NCI-H526 treated with DMSO at 0.1 percent for 48 hours (cell line): ENCODE measurements around the gene HENMT1.
"Not testable (repeated sequence)": the region's sequence is repeated elsewhere in the genome, so short reads cannot be mapped to it uniquely, and the experiment has no call there.

Source experiments
- DNase-seq: peaks from one replicate; lab custom pipeline; 2025; lab: John Stamatoyannopoulos, UW

Gene HENMT1

GRCh38 chr1:108671143-108671542 lies 10.2 kb upstream of the HENMT1 start:
- no peak for DNase-seq

- DNase-seq: no peak
Measured at GRCh38 chr1:108670131-108670773, 9.4 kb upstream of the HENMT1 start.

- no peak for DNase-seq
Measured at GRCh38 chr1:108669679-108670078, 8.8 kb upstream of the HENMT1 start.

- no peak for DNase-seq
Measured at GRCh38 chr1:108668777-108669176, 7.9 kb upstream of the HENMT1 start.

DNA sequence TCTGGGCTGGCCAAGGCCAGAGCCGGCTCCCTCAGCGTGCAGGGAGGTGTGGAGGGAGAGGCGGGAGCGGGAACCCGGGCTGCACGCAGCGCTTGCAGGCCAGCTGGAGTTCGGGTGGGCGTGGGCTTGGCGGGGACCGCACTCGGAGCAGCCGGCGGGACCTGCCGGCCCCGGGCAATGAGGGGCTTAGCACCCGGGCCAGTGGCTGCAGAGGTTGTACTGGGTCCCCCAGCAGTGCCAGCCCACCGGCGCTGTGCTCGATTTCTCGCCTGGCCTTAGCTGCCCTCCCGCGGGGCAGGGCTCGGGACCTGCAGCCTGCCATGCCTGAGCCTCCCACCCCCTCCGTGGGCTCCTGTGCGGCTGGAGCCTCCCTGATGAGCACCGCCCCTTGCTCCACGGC lies 6.5 kb upstream of the HENMT1 start:
- DNase-seq: not testable (repeated sequence)

GRCh38 chr1:108665771-108666170 lies 4.9 kb upstream of the HENMT1 start:
- no peak for DNase-seq

GRCh38 chr1:108665067-108665466 lies 4.2 kb upstream of the HENMT1 start:
- DNase-seq: no peak

DNA sequence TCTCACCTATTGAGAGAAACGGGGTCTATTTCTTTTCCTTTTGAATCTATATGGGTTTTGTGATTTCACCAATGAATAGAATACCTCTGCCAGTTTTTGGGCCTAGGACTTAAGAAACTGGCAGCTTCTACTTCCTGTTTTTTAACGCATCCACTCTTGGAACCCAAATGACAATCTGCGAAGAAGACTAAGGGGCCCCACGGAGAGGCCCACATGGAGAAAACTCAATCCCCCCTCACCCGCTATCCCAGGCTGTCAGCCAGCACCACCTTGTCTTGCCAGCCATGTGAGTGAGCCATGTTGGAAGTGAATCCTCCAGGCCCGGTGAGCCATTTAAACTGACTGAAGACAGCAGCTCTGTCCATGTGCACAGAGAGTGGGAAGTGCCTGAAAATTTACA lies 3.6 kb upstream of the HENMT1 start:
- no peak for DNase-seq

- DNase-seq: no peak
Measured at GRCh38 chr1:108663074-108663473, 2.2 kb upstream of the HENMT1 start.

GRCh38 chr1:108657356-108658080 lies 3.4 kb downstream of the HENMT1 start:
- DNase-seq: no peak

- DNase-seq: no peak
Measured at GRCh38 chr1:108653431-108654105, 7.3 kb downstream of the HENMT1 start.

- DNase-seq: no peak
Measured at GRCh38 chr1:108646648-108647269, 14.1 kb downstream of the HENMT1 start.

DNA sequence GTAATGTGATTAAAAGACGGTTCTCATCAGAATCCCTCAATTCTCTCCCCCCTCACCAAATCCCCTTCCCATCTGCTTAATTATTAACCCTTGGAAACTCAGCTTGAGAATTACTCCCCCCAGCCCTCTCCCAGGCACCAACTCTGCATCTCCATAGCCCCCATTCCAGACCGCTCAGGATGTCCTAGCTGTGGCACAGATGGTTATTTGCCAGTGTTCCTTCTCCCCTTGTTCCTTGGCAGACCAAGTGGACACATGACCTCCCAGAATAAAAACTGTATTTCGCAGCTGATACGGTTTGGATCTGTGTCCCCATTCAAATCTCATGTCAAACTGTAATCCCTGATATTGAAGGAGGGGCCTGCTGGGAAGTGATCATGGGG lies 14.6 kb downstream of the HENMT1 start:
- no peak for DNase-seq

- no peak for DNase-seq
Measured at GRCh38 chr1:108645564-108646184, 15.2 kb downstream of the HENMT1 start.

- DNase-seq: no peak
Measured at GRCh38 chr1:108644984-108645383, 15.9 kb downstream of the HENMT1 start.

DNA sequence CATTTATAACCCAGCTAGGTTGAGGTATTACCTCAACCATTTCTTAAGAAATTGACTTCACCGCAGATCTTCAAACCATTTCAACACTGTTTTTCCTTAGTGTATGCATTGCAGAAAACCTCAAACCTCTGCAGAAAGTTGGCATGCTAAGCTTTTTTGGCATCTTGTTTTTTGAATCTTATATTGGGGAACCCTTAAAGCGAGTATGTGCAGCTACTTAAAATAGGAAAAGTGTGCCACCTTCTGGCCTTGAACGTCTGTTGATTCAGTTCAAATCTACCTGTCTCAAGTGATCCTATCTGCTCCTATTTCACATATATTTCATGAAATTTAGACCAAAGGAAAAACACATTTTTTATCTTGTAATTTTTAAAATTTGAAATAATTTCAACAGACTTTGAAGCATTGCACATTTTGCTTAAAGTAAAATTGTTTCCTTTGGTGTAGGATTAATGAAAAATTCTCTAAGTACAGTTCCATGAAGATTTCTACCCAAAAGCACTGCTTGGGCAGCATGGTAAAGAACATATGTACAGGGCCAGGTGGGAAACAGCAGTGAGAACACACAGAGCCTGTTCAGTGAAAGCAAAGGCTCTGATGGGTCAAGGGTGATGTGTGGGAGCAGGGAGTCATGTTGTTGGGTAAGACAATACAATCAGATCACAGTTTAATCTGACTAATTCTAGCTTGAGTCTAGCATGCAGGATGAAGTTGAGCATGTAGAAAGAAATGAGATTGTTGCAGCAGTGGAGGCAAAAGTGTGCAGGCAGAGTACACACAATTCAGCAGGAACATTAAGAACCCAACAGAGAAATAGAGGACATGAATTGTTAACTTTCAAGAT lies 17.2 kb downstream of the HENMT1 start:
- DNase-seq: no peak

- DNase-seq: not testable (repeated sequence)
Measured at GRCh38 chr1:108640863-108641262, 20.0 kb downstream of the HENMT1 start.

GRCh38 chr1:108639899-108640560 lies 20.9 kb downstream of the HENMT1 start:
- no peak for DNase-seq

DNA sequence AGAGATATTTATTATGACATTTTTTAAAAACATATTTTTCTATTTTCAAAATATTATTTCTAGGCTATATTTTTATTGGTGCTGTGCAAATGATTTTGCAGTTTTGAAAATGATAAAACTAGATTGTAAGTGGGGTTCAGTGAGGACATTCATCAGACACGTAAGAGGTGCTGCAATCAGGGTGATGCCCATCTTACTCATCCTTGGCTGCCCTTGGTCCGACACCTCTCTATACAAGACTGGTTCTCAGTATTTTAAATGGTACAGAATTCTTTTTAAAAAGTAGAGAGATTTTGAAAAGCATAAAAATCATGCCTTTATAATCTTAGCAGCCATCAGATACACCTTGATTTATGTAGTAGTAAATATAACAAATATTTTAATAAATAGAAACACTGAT lies 24.0 kb downstream of the HENMT1 start:
- no peak for DNase-seq

DNA sequence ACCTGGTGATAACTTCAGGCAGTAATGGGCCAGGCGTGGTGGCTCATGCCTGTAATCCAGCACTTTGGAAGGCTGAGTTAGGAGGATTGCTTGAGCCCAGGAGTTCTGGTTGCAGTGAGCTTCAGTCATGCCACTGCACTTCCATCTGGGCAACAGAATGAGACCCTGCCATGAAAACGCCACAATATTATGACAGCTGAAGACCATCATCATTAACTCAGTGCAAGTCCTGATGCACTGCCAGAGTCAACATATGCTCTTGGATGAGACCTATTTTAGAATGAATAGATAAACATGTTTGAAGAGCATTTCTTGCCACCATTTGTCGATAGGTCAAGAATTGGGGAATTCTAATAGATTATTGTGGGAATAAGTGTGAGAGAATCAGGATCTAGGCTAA lies 26.4 kb downstream of the HENMT1 start:
- no peak for DNase-seq

- no peak for DNase-seq
Measured at GRCh38 chr1:108628665-108629064, 32.2 kb downstream of the HENMT1 start.
